AG09309 (cell line): ENCODE data around the gene NAT8L.

Experiments
- DNase-seq: peaks from one replicate; pipeline ENCODE4 v3.0.0-alpha.2; 2010; ENCODE audit warnings: low read depth
- H3K4me3 ChIP-seq: 2 replicates; pipeline ENCODE4 v1.5.1; 2011; ENCODE audit warnings: mild to moderate bottlenecking, low read depth, low read length, moderate library complexity; ENCODE audit not compliant: control insufficient read depth
- CTCF ChIP-seq: IDR thresholded peaks from 2 replicates; pipeline ENCODE4 v1.5.1; 2011; ENCODE audit warnings: mild to moderate bottlenecking, low read depth, low read length, inconsistent platforms; ENCODE audit not compliant: insufficient read depth, control insufficient read depth; ENCODE audit errors: missing control alignments

Gene NAT8L

DNA sequence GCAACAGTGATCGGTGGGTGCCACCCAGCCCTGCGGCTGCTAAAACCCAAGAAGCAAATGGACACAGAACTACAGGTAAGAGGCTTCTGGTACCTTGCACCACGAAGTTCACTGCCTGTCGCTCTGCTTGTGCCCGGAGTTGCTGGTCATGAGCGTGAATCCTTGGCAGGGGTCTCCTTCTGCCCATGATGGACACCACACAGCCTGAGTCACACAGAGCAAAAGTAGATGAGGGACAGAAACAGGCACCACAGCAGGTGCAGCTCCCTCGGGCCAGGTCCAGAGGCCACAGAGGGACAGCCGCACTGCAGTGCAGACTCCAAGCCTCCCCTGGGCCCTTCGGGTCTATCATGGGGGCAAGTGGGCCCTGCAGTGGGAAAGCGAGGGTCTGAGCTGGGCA lies 22.4 kb downstream of the NAT8L start:
- H3K4me3 ChIP-seq = no peak overlapping the region
- DNase-seq = no peak
- no peak for TF ChIP-seq CTCF

DNA sequence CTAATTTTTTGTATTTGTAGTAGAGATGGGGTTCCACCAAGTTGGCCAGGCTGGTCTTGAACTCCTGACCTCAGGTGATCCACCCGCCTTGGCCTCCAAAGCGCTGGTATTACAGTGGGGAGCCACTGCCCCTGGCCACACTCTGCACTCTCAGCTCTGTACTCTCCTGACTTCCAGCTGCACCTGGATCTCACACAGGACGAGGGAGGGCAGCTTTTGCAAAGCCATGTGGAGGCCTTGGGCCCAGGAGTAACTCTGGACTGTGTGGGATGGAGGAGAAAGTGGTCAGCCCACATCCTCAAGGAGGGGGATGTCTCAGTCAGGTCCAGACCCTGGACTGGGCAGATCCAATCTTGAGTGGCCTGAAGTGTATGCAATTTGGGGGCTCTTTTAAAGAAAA lies 23.0 kb downstream of the NAT8L start:
- TF ChIP-seq CTCF = no peak
- H3K4me3 ChIP-seq = no peak overlapping the region
- DNase-seq = no peak

DNA sequence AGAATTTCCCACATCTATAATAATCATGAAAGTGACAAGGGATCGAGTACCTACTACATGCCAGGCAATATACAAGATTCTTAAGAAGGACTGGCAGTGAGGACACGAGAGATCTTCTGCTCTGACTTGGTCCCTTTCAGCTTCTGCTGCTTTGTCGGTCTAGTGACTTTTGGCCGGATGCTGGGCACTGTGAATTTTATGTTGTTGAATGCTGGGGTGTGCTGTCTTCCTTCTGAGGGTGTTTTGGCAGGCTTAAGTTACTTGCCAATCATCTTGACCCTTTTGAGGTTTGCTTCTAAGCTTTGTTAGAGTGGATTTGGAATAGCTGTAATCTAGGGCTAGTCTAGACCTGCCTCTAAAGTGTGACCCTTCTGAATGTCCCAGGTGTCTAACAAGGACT lies 23.5 kb downstream of the NAT8L start:
- no peak for TF ChIP-seq CTCF
- no peak overlapping the region for H3K4me3 ChIP-seq
- no peak for DNase-seq

DNA sequence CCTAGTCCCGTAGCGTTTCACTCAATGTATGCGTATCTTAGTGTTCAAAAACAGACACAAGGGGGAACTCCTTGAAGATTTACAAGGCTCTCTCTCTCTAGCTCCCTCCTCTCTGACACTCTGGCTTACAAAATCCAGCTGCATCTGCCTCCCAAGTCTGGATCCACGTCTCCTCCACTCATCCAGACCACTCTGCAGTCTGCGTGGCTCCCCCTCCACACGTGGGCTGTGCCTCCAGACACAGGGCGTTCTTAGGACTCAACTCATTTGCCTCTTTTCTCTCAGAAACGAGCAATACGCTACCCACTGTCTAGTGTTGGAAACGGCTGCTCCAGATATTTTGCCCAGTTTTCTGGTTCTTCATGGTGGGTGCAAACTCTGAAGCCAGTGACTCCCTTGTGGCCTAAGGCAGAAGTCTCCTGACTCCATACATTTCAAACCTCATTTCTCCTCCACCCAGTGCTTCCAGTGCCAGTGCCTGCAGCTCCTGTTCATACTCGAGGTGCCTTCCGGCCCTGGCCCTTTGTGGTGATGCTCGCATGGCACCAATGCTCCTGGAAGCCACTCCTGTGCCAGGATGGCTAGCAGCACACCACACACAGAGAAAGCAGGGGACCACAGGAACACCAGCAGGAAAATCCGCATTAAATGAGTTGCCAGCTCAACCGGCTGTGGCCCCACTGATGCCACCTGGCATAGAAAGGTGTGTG lies 24.1 kb downstream of the NAT8L start:
- TF ChIP-seq CTCF = no peak

DNA sequence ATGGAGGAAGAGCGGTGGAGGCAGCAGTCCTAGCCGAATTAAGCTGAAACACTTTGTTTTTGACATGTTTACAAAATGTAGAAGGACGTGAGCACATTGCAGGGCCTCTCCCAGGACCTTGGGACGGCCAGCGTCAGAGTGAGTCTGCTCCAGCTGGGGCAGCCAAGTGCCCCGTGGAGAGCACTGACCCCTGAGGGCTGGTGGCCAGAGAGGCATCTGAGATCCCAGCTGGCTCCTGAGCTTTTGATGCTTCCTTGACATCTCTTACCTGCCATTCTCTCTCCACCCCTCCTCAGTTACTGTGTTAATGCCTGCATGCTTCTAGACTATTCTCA lies 24.7 kb downstream of the NAT8L start:
- TF ChIP-seq CTCF = no peak

More for the DNA sequence above, 24.1 kb downstream of the NAT8L start:
- no peak for DNase-seq
- no peak overlapping the region for H3K4me3 ChIP-seq

GRCh38 chr4:2084316-2084715 lies 25.2 kb downstream of the NAT8L start:
- DNase-seq = no peak
- H3K4me3 ChIP-seq = no peak overlapping the region
- no peak for TF ChIP-seq CTCF

More for the DNA sequence above, 24.7 kb downstream of the NAT8L start:
- DNase-seq = no peak
- H3K4me3 ChIP-seq = no peak overlapping the region
